KMS-11 (cell line): ENCODE measurements around the gene STK32B.
"Not testable (repeated sequence)": the region's sequence is repeated elsewhere in the genome, so short reads cannot be mapped to it uniquely, and the experiment has no call there.

ENCODE experiments used
- H2AFZ ChIP-seq: fragments of 200-600 bp; sonication (generic); 2 replicates; pipeline ENCODE4 v1.6.1; 2016; ENCODE audit warnings: antibody characterized with exemption, mixed run types, low read depth
- H3K27ac ChIP-seq: fragments of 200-600 bp; sonication (generic); 2 replicates; pipeline ENCODE4 v1.6.1; 2016; ENCODE audit warnings: mild to moderate bottlenecking, mixed run types
- H3K27me3 ChIP-seq: fragments of 200-600 bp; sonication (generic); 2 replicates; pipeline ENCODE4 v1.6.1; 2017; ENCODE audit warnings: mild to moderate bottlenecking, low read depth, mixed run types, moderate library complexity; ENCODE audit not compliant: insufficient read depth
- H3K36me3 ChIP-seq: fragments of 200-600 bp; sonication (generic); 2 replicates; pipeline ENCODE4 v1.6.1; 2017; ENCODE audit warnings: mild to moderate bottlenecking, mixed run types; ENCODE audit not compliant: insufficient read depth
- H3K4me1 ChIP-seq: fragments of 200-600 bp; sonication (generic); 2 replicates; pipeline ENCODE4 v1.6.1; 2016; ENCODE audit warnings: mild to moderate bottlenecking, low read depth, mixed run types; ENCODE audit not compliant: poor library complexity, severe bottlenecking
- H3K4me2 ChIP-seq: fragments of 200-600 bp; sonication (generic); 2 replicates; pipeline ENCODE4 v1.7.0; 2016; ENCODE audit warnings: mild to moderate bottlenecking, mixed run types
- H3K4me3 ChIP-seq: fragments of 200-600 bp; sonication (generic); IDR thresholded peaks from 2 replicates; pipeline ENCODE4 v1.6.1; 2017; ENCODE audit warnings: low read depth, low read length, mixed read lengths; ENCODE audit not compliant: insufficient read depth
- H3K79me2 ChIP-seq: fragments of 200-600 bp; sonication (generic); 2 replicates; pipeline ENCODE4 v1.6.1; 2016; ENCODE audit warnings: low read depth, mixed run types; ENCODE audit not compliant: insufficient read depth
- H3K9ac ChIP-seq: fragments of 200-600 bp; sonication (generic); 2 replicates; pipeline ENCODE4 v1.6.1; 2016; ENCODE audit warnings: mild to moderate bottlenecking, mixed run types
- H4K20me1 ChIP-seq: fragments of 200-600 bp; sonication (generic); 2 replicates; pipeline ENCODE4 v1.6.1; 2016; ENCODE audit warnings: mild to moderate bottlenecking, mixed run types; ENCODE audit not compliant: insufficient read depth
- TF ChIP-seq, protein P1 (sequence below): fragments of 200-600 bp; sonication (generic); conservative IDR thresholded peaks from 2 replicates; pipeline ENCODE4 v1.6.1; 2017; ENCODE audit warnings: low read depth, mild to moderate bottlenecking, antibody characterized with exemption, low read length, moderate library complexity, mixed read lengths

STK32B gene

DNA sequence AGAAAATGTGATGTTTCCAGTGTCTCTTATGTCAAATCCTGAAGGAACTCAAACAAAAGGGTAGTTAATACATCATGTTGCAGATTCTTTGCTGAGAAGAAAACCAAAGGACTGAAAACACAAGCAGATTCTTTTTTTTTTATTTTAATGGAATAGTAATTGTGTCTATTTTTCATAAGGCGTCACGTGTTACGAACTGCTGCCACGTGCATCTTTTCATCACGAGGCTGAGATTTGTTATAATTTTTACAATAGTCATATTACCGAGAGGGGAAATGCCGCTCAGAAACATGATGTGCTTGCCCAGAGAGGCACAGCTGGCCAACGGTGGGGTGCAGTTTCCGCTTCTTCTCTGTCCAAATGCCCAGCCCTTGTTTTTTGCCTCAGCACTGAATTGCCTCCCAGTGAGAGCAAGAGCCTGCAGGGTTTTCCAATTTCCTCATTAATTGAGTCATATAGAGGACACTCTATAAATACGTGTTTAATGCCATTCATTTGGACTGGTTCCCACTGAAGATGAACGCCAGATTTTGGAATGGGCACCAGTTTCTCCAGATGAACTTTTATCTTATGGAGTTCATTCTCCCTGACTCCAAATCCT is 225.3 kb downstream of the STK32B start:
- Histone ChIP-seq H2AFZ (no peak overlapping the region), H3K4me2 (no peak overlapping the region), H3K79me2 (no peaks in the 10 kb centered on the region), H4K20me1 (no peaks in the 10 kb centered on the region), H3K4me3 (no peak overlapping the region), H3K9ac (no peak overlapping the region), H3K36me3 (no peaks in the 10 kb centered on the region), H3K4me1 (no peaks in the 10 kb centered on the region), H3K27me3 (no peaks in the 10 kb centered on the region), H3K27ac (no peak overlapping the region)
- TF ChIP-seq, protein P1, sequence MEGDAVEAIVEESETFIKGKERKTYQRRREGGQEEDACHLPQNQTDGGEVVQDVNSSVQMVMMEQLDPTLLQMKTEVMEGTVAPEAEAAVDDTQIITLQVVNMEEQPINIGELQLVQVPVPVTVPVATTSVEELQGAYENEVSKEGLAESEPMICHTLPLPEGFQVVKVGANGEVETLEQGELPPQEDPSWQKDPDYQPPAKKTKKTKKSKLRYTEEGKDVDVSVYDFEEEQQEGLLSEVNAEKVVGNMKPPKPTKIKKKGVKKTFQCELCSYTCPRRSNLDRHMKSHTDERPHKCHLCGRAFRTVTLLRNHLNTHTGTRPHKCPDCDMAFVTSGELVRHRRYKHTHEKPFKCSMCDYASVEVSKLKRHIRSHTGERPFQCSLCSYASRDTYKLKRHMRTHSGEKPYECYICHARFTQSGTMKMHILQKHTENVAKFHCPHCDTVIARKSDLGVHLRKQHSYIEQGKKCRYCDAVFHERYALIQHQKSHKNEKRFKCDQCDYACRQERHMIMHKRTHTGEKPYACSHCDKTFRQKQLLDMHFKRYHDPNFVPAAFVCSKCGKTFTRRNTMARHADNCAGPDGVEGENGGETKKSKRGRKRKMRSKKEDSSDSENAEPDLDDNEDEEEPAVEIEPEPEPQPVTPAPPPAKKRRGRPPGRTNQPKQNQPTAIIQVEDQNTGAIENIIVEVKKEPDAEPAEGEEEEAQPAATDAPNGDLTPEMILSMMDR, result no peak

DNA sequence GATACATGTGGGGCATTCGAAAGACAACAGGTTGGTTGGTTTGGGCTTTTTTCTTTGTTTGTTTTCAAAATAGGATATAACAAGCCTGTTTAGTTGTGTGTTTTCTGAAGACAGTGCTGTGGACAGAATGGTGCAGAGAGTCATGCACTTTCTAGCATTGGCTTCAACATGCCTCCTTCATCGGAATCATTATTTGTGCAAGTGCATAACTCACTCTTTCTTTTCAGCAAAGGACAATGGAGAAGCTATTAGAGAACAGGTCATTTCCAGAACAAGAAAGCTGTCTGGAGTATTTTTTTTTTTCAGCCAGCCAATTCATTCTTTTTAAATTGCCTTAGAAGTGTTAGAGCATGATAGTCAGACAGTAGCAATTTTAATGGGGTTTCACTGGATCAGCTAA is 225.8 kb downstream of the STK32B start:
- no peaks in the 10 kb centered on the region for H3K27me3 ChIP-seq
- no peak overlapping the region for H3K4me2 ChIP-seq
- no peaks in the 10 kb centered on the region for H3K4me1 ChIP-seq
- TF ChIP-seq, protein P1, result no peak
- no peaks in the 10 kb centered on the region for H3K36me3 ChIP-seq
- no peak overlapping the region for H3K9ac ChIP-seq
- H3K4me3 ChIP-seq, result no peak overlapping the region
- H2AFZ ChIP-seq, result no peak overlapping the region
- H3K27ac ChIP-seq, result no peak overlapping the region
- H3K79me2 ChIP-seq, result no peaks in the 10 kb centered on the region
- no peaks in the 10 kb centered on the region for H4K20me1 ChIP-seq

DNA sequence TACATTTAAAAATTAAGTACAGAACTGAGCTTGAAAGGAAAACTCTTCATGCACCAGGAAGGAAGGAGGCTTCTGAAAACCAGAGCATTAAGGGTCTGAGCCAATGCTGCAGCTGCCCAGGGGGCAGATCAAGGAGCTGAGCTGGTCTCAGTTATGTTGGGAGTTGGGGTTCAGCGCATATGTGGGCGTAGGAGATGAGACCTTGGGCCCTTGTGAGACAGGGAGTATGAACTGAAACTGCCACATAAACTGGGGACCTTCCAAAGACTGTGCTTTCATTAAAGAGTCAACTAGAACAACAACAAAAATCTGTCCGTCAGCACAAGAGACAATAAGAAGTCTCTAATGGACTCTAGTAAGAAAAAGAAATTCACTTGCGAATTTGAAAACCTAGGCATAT is 226.9 kb downstream of the STK32B start:
- H3K4me2 ChIP-seq, result no peak overlapping the region

DNA sequence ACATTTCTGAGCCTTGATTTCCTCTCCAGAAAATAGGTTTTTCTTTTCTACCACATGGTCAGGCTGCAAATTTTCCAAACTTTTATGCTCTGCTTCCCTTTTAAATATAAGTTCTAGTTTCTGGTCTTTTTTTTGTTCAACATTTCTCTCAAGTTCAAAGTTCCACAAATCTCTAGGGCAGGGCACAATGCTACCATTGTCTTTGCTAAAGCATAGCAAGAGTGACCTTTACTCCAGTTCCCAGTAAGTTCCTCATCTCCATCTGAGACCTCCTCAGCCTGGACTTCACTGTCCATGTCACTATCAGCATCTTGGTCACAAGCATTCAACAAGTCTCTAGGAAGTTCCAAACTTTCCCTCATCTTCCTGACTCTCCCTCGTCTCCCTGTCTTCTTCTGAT is 228.8 kb downstream of the STK32B start:
- not testable (repeated sequence) for H3K4me2 ChIP-seq, H2AFZ ChIP-seq, H3K36me3 ChIP-seq, H3K79me2 ChIP-seq, H4K20me1 ChIP-seq, H3K4me1 ChIP-seq, H3K4me3 ChIP-seq, H3K27me3 ChIP-seq, H3K27ac ChIP-seq, H3K9ac ChIP-seq

More for the DNA sequence above, 226.9 kb downstream of the STK32B start:
- Histone ChIP-seq H3K4me3 (no peak overlapping the region), H3K36me3 (no peaks in the 10 kb centered on the region), H3K9ac (no peak overlapping the region), H2AFZ (no peak overlapping the region), H4K20me1 (no peaks in the 10 kb centered on the region), H3K79me2 (no peaks in the 10 kb centered on the region), H3K27ac (no peak overlapping the region), H3K27me3 (no peaks in the 10 kb centered on the region), H3K4me1 (no peaks in the 10 kb centered on the region)
- TF ChIP-seq, protein P1, result no peak

DNA sequence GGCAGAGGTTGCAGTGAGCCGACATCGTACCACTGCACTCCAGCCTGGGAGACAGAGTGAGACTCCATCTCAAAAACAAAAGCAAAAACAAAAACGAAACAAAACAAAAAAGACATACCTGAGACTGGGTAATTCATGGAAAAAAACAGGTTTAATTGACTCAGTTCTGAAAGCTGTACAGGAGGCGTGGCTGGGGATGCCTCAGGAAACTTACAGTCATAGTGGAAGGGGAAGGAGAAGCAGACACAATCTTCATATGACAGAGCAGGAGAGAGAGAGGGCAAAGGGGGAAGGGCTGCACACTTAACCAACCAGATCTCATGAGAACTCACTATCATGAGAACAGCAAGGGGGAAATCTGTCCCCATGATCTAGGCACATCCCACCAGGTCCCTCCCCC is 229.5 kb downstream of the STK32B start:
- H4K20me1 ChIP-seq, result no peaks in the 10 kb centered on the region
- no peak overlapping the region for H3K4me3 ChIP-seq
- no peak overlapping the region for H3K9ac ChIP-seq
- no peak overlapping the region for H3K27ac ChIP-seq
- no peaks in the 10 kb centered on the region for H3K27me3 ChIP-seq
- TF ChIP-seq, protein P1, result no peak
- no peaks in the 10 kb centered on the region for H3K36me3 ChIP-seq
- H3K4me1 ChIP-seq, result no peaks in the 10 kb centered on the region
- no peak overlapping the region for H3K4me2 ChIP-seq
- H2AFZ ChIP-seq, result no peak overlapping the region
- H3K79me2 ChIP-seq, result no peaks in the 10 kb centered on the region
